ENCODE measurements around the gene DDHD1. TPM values are rescaled to one million over a fixed set of nuclear protein-coding genes. Genes with fewer than 3 reads are reported as not detected.

DDHD1 gene
- total and polyA plus RNA-seq, 7 donors: 2.8 to 7.6 (median 4.6) TPM

GRCh38 chr14:53027562-53027961, 125.6 kb downstream of the DDHD1 start:
- WGBS, 3 donors: 82 to 86% (median 84%) methylated on average over 3 of the region's 3 CpGs
- ATAC-seq: no peak
- Histone ChIP-seq H3K27me3 (ENCODE audit: insufficient read depth in 3 of 3, low read length in 2 of 3) (no peaks in the 10 kb centered on the region), H3K4me1 (no peaks in the 10 kb centered on the region), H3K4me3 (no peak overlapping the region), H3K27ac (no peak overlapping the region), H3K9me3 (no peaks in the 10 kb centered on the region), H3K36me3 (ENCODE audit: insufficient read depth in 1 of 2, low read depth in 1 of 2) (no peaks in the 10 kb centered on the region)
- intact Hi-C loops (cut with DNase I): no loop called here
- TF ChIP-seq, protein P1, sequence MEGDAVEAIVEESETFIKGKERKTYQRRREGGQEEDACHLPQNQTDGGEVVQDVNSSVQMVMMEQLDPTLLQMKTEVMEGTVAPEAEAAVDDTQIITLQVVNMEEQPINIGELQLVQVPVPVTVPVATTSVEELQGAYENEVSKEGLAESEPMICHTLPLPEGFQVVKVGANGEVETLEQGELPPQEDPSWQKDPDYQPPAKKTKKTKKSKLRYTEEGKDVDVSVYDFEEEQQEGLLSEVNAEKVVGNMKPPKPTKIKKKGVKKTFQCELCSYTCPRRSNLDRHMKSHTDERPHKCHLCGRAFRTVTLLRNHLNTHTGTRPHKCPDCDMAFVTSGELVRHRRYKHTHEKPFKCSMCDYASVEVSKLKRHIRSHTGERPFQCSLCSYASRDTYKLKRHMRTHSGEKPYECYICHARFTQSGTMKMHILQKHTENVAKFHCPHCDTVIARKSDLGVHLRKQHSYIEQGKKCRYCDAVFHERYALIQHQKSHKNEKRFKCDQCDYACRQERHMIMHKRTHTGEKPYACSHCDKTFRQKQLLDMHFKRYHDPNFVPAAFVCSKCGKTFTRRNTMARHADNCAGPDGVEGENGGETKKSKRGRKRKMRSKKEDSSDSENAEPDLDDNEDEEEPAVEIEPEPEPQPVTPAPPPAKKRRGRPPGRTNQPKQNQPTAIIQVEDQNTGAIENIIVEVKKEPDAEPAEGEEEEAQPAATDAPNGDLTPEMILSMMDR (IDR thresholded peaks at IDR 0.05): no peak
- DNase-seq: no peak

DNA sequence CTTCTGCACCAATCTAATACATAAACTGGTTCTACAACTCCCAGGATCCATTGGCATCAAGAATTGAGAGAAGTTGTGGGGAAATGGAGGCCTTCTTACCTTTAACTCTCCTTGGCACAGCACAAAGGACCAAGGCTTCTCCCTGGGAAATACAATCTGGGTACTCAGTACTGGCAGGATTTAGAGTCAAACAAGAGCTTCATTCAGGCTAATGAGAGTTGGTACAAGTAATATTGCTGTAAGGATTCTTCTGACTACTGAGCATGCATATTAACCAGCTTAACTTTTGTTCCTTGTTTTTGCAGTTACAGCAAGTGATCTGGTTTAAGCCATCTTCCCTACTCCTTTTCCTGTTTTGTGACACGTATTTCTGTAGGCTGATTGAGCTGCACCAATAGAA, 126.1 kb downstream of the DDHD1 start:
- Histone ChIP-seq H3K36me3 (ENCODE audit: insufficient read depth in 1 of 2, low read depth in 1 of 2) (no peaks in the 10 kb centered on the region), H3K27ac (no peak overlapping the region), H3K27me3 (ENCODE audit: insufficient read depth in 3 of 3, low read length in 2 of 3) (no peaks in the 10 kb centered on the region), H3K4me1 (no peaks in the 10 kb centered on the region), H3K4me3 (no peak overlapping the region), H3K9me3 (no peaks in the 10 kb centered on the region)
- DNase-seq (no peak), ATAC-seq (no peak)
- WGBS, 3 donors: 0 to 48% (median 42%) methylated on average over 1 of the region's 1 CpG
- TF ChIP-seq, protein P1 (IDR thresholded peaks at IDR 0.05): no peak
- intact Hi-C loops (cut with DNase I): no loop called here

GRCh38 chr14:53023325-53023724, 129.8 kb downstream of the DDHD1 start:
- Histone ChIP-seq H3K27me3 (ENCODE audit: insufficient read depth in 3 of 3, low read length in 2 of 3) (no peaks in the 10 kb centered on the region), H3K36me3 (ENCODE audit: insufficient read depth in 1 of 2, low read depth in 1 of 2) (no peaks in the 10 kb centered on the region), H3K9me3 (no peaks in the 10 kb centered on the region), H3K4me3 (no peak overlapping the region), H3K27ac (no peak overlapping the region), H3K4me1 (no peaks in the 10 kb centered on the region)
- WGBS, 3 donors: 92 to 99% (median 96%) methylated on average over 3 of the region's 3 CpGs
- intact Hi-C loops (cut with DNase I): no loop called here
- TF ChIP-seq, protein P1 (IDR thresholded peaks at IDR 0.05): no peak
- ATAC-seq (no peak), DNase-seq (no peak)

- no peaks in the 10 kb centered on the region for H3K9me3 ChIP-seq
- 83 to 91% (median 85%) methylated on average over 3 of the region's 3 CpGs for WGBS, 3 donors
- DNase-seq: no peak
- H3K36me3 ChIP-seq (ENCODE audit: insufficient read depth in 1 of 2, low read depth in 1 of 2): no peaks in the 10 kb centered on the region
- TF ChIP-seq, protein P1 (IDR thresholded peaks at IDR 0.05): no peak
- intact Hi-C loops (cut with DNase I): no loop called here
- no peak overlapping the region for H3K4me3 ChIP-seq
- ATAC-seq: no peak
- H3K27me3 ChIP-seq (ENCODE audit: insufficient read depth in 3 of 3, low read length in 2 of 3): no peaks in the 10 kb centered on the region
- no peaks in the 10 kb centered on the region for H3K4me1 ChIP-seq
- H3K27ac ChIP-seq: no peak overlapping the region
These were observed 130.5 kb downstream of the DDHD1 start for GRCh38 chr14:53022593-53022992.

- Histone ChIP-seq H3K27me3 (ENCODE audit: insufficient read depth in 3 of 3, low read length in 2 of 3) (no peaks in the 10 kb centered on the region), H3K9me3 (no peaks in the 10 kb centered on the region), H3K27ac (no peak overlapping the region), H3K4me3 (no peak overlapping the region), H3K4me1 (no peaks in the 10 kb centered on the region), H3K36me3 (ENCODE audit: insufficient read depth in 1 of 2, low read depth in 1 of 2) (no peaks in the 10 kb centered on the region)
- intact Hi-C loops (cut with DNase I): no loop called here
- TF ChIP-seq, protein P1 (IDR thresholded peaks at IDR 0.05): no peak
- WGBS, 3 donors: 73 to 79% (median 79%) methylated on average over 5 of the region's 5 CpGs
- no peak for DNase-seq
- no peak for ATAC-seq
These were observed 132.8 kb downstream of the DDHD1 start for GRCh38 chr14:53020193-53020932.
